Fibroblast of mammary gland (primary cell): ENCODE results near the gene KLHL42.
A peak's percentile ranks its signal among the peaks of the same experiment; 100 is the strongest.

Source experiments
- DNase-seq: peaks from one replicate; pipeline ENCODE4 v3.0.0-alpha.2; 2010; ENCODE audit warnings: low read depth
- H3K4me3 ChIP-seq: 2 replicates; pipeline ENCODE4 v1.5.1; 2011; ENCODE audit warnings: low read depth, mild to moderate bottlenecking, low read length, moderate library complexity; ENCODE audit not compliant: control insufficient read depth
- CTCF ChIP-seq: conservative IDR thresholded peaks from 2 replicates; pipeline ENCODE4 v1.5.1; 2011; ENCODE audit warnings: low read depth, low read length, inconsistent platforms; ENCODE audit not compliant: control insufficient read depth, insufficient read depth

The KLHL42 gene

DNA sequence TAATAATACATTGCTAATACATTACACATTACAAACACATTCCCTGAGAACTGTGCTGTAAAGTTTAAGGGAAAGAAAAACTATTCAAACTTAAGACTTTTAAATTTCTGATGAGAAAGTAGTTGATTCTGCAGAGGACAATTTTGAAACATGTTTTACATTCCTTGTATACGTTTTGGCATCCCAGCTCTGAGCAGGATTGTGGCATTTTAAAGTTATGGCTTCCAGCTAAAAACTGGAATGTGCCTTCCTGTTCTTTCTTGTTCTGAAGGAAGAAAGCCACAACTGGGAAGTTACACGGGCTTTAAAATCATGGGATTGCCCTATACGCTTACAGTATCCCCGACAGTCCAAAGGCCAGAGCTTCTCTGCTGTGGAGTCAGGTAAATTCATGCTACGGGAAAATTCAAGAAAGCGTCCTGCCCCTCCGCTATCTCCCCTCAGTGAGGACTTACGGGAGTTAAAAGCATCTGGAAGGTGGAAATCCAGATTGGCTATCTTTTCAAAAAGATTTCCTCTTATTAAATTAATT is 10.8 kb upstream of the KLHL42 start:
- no peak overlapping the region for H3K4me3 ChIP-seq
- no peak for TF ChIP-seq CTCF
- no peak for DNase-seq

DNA sequence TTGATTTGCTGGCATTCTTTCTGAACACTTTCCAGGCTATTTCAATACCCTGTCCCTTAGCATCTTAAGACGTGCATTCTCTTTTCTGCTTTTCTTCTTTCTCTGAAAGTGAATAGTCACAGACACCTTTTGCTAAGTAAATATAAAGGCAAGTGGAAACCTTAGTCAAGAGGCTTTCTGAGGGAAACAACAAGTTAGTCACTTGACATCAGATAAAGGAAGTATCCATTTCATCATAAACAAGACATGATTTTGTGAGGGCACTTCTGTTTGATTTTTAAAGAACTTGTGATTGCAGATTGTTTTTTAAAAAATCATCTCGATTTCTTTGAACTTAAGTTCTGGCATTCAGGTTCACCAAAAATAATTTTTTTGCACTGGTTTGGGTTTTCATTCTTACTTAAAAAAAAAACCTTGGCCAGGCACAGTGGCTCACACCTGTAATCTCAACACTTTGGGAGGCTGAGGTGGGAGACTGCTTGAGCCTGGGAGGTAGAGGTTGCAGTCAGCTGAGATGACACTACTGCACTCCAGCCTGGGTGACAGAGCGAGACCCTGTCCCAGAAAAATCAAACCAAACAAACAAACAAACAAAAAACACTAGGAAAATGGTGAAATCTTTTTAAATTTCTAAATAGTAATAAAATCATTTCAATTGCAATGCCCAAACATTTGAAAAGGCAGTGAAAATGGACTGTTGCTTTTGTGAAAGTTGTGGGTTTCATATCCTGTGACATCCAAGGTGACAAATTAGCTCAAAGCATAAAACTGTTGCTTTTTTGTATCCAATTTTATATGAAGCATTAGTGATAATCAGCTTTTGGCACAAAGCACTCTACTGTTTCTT is 8.3 kb upstream of the KLHL42 start:
- no peak for DNase-seq
- no peak overlapping the region for H3K4me3 ChIP-seq

GRCh38 chr12:27772328-27773049 is 7.5 kb upstream of the KLHL42 start:
- TF ChIP-seq CTCF = no peak
- no peak overlapping the region for H3K4me3 ChIP-seq
- no peak for DNase-seq

More for the DNA sequence above, 8.3 kb upstream of the KLHL42 start:
- TF ChIP-seq CTCF = no peak

- H3K4me3 ChIP-seq = no peak overlapping the region
- DNase-seq = no peak
- TF ChIP-seq CTCF = no peak
Observed at GRCh38 chr12:27777141-27777540, 2.9 kb upstream of the KLHL42 start.

- DNase-seq = no peak
- no peak overlapping the region for H3K4me3 ChIP-seq
- no peak for TF ChIP-seq CTCF
Observed at GRCh38 chr12:27778206-27778605, 1.8 kb upstream of the KLHL42 start.

DNA sequence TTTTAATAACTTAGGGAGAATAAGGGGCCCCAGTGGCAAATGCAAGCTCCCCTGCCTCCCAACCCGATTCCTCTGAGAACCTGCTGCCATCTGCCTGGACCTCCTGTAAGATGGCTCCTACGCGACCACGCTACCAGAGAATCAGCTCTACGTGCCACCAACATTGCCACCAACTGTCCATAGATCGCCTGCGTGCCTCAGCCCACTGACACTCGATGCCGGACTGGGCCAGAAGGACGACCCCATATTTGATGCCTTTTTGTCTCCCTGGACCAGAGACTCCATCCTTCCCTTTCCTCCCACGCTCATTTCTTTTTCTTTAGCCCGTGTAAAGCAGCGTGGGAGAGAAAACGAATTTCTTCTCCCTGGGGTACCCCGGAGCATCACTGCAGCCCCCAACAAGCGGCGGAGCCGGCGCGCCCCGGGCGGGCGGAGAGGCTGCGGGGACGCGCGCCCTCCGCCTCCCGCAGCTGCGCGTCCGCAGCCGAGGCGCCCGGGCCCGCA is 565 bp upstream of the KLHL42 start:
- TF ChIP-seq CTCF = no peak
- H3K4me3 ChIP-seq = peak overlapping the region; percentile 80
- peak; percentile 28 for DNase-seq
